Activated naive CD8-positive, alpha-beta T cell treated with anti-CD3 and anti-CD28 coated beads for 36 hours (primary cell): ENCODE results near the gene EFCC1. TPM values are rescaled to one million over a fixed set of nuclear protein-coding genes. Genes with fewer than 3 reads are reported as not detected.

ENCODE experiments used
- DNase-seq: peaks from one replicate; pipeline ENCODE4 v3.0.0; 2021
- H3K27ac Mint-ChIP-seq: one replicate; pipeline ENCODE4 v1.8.0; 2022; ENCODE audit warnings: mild to moderate bottlenecking, moderate library complexity, mixed read lengths
- H3K27me3 Mint-ChIP-seq: one replicate; pipeline ENCODE4 v1.8.0; 2022; ENCODE audit warnings: mild to moderate bottlenecking, mixed read lengths
- H3K36me3 Mint-ChIP-seq: one replicate; pipeline ENCODE4 v1.8.0; 2021; ENCODE audit warnings: mild to moderate bottlenecking, mixed read lengths
- H3K4me1 Mint-ChIP-seq: one replicate; pipeline ENCODE4 v1.8.0; 2021; ENCODE audit warnings: mixed read lengths
- H3K4me3 Mint-ChIP-seq: one replicate; pipeline ENCODE4 v1.8.0; 2022; ENCODE audit warnings: mild to moderate bottlenecking, moderate library complexity, mixed read lengths
- H3K9me3 Mint-ChIP-seq: one replicate; pipeline ENCODE4 v1.8.0; 2022; ENCODE audit warnings: mixed read lengths
- total RNA-seq, 2 experiments: library from RNA; stranded (reverse); gene quantifications; one replicate each; pipeline ENCODE4 v1.2.3, GENCODE V29; 2021

Gene EFCC1
- total RNA-seq, 2 experiments from 2014 or later, result 0.18 to 0.45 TPM

DNA sequence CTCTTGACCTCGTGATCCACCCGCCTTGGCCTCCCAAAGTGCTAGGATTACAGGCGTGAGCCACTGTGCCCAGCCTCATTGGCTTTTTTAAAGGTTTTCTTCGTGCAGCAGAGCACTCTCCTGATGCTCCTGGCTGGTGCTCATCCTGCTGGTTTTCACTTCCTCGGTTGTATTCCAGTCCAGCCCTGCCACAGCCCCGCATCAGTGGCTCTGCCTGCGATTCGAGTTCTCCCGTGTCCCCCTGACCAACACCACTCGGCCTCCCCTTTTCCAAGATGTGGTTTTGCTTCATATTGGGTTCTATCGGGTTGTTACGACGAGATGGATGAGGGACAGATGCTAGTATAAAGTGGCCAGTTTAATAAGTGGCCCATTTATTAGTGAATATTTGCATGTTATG, 27.8 kb downstream of the EFCC1 start:
- H3K9me3 Mint-ChIP-seq, result no peaks in the 10 kb centered on the region
- H3K27me3 Mint-ChIP-seq, result no peaks in the 10 kb centered on the region
- no peak overlapping the region for H3K4me3 Mint-ChIP-seq
- no peak for DNase-seq
- no peak overlapping the region for H3K27ac Mint-ChIP-seq
- peaks cover 11% of the 10 kb centered on the region for H3K4me1 Mint-ChIP-seq
- peaks cover 8% of the 10 kb centered on the region for H3K36me3 Mint-ChIP-seq

DNA sequence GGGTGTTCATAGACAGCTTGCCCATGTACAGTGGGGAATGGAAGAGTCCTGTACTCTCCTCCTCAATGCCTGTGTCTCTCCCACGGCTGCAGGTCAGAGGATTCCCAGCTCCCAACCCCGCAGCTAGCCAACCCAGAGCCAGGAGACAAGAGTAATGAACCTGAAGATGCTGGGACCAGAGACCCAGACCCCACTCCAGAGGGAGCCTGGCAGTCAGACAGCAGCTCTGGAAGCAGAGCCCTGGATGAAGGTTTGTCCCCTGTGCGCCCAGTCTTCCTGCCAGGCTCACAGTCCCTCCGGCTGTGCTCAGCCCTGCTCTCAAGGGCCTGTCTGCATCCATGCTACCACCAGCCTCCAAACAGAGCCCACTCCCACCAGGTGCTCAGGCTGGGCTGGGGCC, 29.5 kb downstream of the EFCC1 start:
- H3K36me3 Mint-ChIP-seq, result peaks cover 3% of the 10 kb centered on the region
- no peaks in the 10 kb centered on the region for H3K27me3 Mint-ChIP-seq
- H3K4me1 Mint-ChIP-seq, result peaks cover 19% of the 10 kb centered on the region
- H3K27ac Mint-ChIP-seq, result no peak overlapping the region
- no peak overlapping the region for H3K4me3 Mint-ChIP-seq
- no peak for DNase-seq
- H3K9me3 Mint-ChIP-seq, result no peaks in the 10 kb centered on the region

DNA sequence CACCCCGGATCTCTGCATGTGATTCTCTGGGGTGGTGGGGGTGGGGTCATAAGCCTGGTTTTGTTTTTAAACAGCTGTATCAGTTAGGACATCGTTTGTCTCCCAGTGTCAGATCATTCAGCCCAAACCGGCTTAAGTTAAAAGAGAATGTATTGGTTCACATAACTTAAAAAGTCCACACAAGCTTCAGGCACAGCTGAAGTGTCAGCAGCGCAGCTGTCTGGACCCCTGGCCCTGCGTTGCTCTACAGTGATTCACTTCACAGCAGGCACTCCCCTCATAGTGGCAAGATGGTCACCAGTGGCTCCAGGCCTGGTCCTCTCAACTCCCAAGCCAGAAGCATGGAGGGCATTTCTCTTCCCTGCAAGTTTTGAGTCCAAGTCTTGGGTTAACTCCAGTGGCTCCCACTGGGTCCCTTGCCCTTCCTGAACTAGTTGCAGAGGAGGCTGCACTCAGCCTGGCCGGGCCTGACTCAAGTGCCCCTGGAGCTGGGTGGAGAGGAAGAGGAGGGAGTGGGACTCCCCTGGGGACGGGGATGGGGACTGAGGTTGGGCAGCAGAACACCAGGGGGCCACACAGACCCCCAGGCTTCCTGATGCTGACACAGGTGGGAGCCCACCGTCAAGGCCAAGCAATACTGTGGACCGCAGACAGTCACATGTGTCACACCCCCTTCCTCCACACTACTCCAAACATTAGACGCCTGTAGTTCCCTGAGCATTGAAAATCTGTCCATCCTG, 30.5 kb downstream of the EFCC1 start:
- no peak overlapping the region for H3K4me3 Mint-ChIP-seq
- peaks cover 15% of the 10 kb centered on the region for H3K4me1 Mint-ChIP-seq
- H3K9me3 Mint-ChIP-seq, result no peaks in the 10 kb centered on the region
- H3K36me3 Mint-ChIP-seq, result no peaks in the 10 kb centered on the region
- H3K27me3 Mint-ChIP-seq, result no peaks in the 10 kb centered on the region
- DNase-seq, result no peak
- H3K27ac Mint-ChIP-seq, result no peak overlapping the region

DNA sequence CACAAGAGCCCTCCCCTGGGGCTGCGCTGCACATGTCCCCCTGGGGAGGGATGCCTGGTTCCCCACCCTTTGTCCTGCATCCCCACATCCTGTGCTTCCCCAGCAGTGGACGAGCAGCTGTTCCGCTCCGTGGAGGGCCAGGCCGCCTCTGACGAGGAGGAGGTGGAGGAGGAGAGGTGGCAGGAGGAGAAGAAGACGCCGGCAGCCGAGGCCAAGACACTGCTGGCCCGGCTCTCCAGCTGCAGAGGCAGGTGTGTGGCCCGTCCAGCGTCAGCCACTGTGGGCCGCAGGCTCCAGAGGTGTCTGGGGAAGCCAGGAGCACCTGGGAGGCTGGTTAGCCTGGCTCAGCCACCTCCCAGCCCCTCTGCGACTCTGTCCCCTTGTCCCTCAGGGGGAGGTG, 31.6 kb downstream of the EFCC1 start:
- Mint-ChIP-seq H3K36me3 (no peaks in the 10 kb centered on the region), H3K27me3 (no peaks in the 10 kb centered on the region), H3K9me3 (no peaks in the 10 kb centered on the region), H3K27ac (no peak overlapping the region), H3K4me3 (no peak overlapping the region), H3K4me1 (peaks cover 12% of the 10 kb centered on the region)
- DNase-seq, result no peak

DNA sequence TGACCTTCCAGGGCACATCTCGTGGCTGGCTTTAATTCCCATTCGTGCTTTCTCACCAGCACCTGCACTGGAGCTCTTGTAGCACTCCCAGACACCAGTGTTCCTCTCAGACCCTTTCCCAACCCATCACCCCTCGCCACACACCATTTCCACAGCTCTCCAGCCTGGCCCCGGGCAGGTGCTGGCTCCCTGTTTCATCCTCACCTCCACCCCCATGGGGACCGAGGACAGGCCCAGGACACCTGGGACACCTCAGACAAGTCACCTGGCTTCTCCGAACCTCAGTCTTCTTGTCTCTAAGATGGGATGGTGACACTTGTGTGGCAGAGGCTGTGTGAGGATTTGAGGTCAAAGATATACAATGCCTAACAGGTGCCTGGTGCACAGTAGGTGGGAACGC, 32.0 kb downstream of the EFCC1 start:
- no peak for DNase-seq
- peaks cover 12% of the 10 kb centered on the region for H3K4me1 Mint-ChIP-seq
- no peaks in the 10 kb centered on the region for H3K36me3 Mint-ChIP-seq
- no peak overlapping the region for H3K4me3 Mint-ChIP-seq
- no peaks in the 10 kb centered on the region for H3K9me3 Mint-ChIP-seq
- no peaks in the 10 kb centered on the region for H3K27me3 Mint-ChIP-seq
- no peak overlapping the region for H3K27ac Mint-ChIP-seq

DNA sequence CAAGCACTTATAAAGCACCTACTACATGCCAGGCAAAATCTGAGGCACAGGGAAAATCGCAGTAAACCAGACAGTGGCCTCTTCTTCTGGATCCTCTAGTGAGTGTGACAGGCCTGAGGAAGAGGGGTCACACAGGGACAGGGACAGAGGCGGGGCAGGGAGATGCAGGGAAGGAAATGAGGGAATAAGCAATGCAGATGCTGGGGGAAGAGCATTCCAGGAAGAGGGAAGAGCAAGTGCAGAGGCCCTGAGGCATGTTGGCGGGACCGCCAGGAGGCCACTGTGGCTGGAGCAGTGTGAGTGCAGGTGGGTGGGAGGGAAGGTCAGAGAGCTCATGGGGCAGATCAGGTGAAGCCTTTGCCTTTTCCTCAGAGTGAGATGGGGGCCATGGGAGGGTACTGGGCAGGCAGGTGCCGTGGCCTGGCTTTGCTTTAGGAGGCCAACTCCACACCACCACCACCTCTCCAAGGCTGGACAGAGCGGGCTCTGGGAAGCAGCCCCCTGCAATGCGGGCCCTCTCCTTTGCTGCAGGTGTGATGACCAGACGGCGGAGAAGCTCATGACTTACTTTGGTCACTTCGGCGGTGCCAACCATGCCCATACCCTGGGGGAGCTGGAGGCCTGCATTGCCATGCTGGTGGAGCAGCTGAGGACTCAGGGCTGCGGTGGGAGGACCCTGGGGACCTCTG, 32.7 kb downstream of the EFCC1 start:
- H3K36me3 Mint-ChIP-seq, result no peaks in the 10 kb centered on the region
- no peak overlapping the region for H3K4me3 Mint-ChIP-seq
- H3K27me3 Mint-ChIP-seq, result no peaks in the 10 kb centered on the region
- no peak for DNase-seq
- peaks cover 12% of the 10 kb centered on the region for H3K4me1 Mint-ChIP-seq
- no peaks in the 10 kb centered on the region for H3K9me3 Mint-ChIP-seq
- no peak overlapping the region for H3K27ac Mint-ChIP-seq

DNA sequence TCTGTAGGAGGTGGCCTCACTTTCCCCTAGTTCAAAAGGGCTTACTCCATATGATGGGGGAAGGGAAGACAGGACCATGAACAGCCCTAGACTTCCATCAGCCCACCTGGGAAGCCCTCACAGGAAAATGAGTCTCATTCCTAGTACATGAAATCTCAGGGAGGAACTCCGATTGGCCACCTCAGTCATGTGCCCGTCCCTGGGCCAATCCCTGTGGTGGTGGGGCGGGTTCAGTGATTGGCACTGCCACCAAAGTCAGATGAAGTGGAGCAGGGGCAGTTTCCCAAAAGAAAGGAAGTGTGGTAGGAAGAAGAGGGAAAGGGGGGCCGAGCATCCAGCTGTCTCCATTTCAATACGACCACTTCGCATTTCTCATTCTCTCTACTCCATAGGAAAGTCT, 33.5 kb downstream of the EFCC1 start:
- Mint-ChIP-seq H3K36me3 (no peaks in the 10 kb centered on the region), H3K4me1 (peaks cover 14% of the 10 kb centered on the region), H3K9me3 (no peaks in the 10 kb centered on the region), H3K27ac (no peak overlapping the region), H3K4me3 (no peak overlapping the region), H3K27me3 (no peaks in the 10 kb centered on the region)
- DNase-seq, result no peak

DNA sequence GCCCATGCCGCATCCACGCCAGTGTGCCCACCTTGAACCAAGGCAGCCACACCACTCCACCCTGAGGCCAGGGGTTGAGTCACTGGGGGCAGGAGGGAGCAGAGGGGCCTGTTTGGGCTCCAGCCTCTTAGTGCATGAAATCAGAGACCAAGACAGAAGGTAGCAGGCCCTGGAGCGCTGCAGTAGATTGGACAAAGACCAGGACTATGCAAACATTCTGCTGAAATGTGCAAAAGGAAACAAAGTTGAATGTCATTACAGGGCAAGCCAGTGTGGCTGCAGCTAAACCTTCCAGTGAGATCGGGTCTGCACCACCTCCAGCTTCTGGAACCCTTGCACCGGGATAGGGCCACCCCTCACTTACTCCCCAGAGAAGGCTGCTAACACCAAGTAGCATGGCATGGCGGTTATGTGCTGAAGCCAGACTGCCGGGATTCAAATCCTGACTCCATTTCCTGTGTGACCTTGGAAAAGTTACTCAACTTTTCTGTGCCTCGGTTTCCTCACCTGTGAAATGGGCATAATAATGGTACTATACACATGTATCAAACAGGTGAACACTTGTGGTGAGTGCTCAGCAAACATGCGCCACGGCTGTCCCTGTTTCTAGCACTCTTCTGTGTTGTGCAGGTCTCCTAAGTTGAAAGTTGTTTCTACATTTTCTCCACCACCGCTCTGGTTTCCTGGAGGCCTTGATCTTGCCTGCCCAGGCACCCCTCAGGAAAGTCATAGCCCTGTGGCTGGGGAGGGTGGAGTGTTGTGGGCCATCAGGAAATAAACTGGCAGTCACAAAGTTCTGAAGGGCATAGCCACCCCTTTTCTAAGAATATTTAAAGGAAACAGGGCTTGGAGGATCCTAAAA, 34.5 kb downstream of the EFCC1 start:
- no peak overlapping the region for H3K27ac Mint-ChIP-seq
- no peaks in the 10 kb centered on the region for H3K9me3 Mint-ChIP-seq
- H3K36me3 Mint-ChIP-seq, result no peaks in the 10 kb centered on the region
- no peak for DNase-seq
- peaks cover 16% of the 10 kb centered on the region for H3K4me1 Mint-ChIP-seq
- H3K27me3 Mint-ChIP-seq, result no peaks in the 10 kb centered on the region
- no peak overlapping the region for H3K4me3 Mint-ChIP-seq

DNA sequence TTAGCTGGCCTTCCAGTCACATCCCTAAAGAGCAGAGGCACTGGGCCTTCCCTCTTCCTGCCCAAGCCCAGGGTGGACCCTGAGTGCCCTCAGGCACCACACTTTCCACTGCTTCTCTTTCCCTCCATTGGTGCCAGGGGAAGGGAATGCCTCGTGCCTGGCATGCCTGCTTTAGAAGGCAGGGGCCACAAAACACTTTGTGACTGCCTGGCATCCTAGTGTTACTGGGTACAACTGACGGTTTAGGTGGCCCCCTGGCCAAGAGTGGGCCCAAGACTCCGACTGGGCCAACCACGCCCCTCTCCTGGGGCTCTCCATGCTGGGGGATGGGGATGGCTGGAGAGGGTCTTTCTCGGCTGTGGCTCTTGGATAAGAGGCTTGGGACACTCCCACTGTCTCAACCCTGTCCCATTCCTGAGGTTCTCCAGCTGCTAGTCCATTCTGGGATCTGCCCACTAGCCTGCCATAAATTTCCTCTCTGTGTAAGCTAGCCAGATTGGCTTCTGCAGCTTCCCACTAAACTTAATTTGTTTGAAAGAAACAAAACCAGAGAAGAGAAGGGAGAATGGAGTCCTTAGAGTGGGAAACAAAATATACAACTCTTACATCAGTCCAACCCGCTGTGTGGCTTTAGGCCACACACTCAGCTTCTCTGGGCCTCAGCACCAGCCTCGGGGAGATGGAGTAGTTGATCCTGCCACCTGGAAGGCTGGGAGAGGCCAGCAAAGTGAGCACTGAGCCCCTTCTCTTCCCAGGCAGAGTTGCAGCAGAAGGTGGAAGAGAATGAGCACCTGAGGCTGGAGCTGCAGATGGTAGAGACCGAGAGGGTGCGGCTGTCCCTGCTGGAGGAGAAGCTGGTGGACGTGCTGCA, 35.4 kb downstream of the EFCC1 start:
- H3K4me1 Mint-ChIP-seq, result peaks cover 16% of the 10 kb centered on the region
- no peaks in the 10 kb centered on the region for H3K36me3 Mint-ChIP-seq
- no peak overlapping the region for H3K27ac Mint-ChIP-seq
- H3K27me3 Mint-ChIP-seq, result no peaks in the 10 kb centered on the region
- H3K4me3 Mint-ChIP-seq, result no peak overlapping the region
- no peaks in the 10 kb centered on the region for H3K9me3 Mint-ChIP-seq
- DNase-seq, result no peak

DNA sequence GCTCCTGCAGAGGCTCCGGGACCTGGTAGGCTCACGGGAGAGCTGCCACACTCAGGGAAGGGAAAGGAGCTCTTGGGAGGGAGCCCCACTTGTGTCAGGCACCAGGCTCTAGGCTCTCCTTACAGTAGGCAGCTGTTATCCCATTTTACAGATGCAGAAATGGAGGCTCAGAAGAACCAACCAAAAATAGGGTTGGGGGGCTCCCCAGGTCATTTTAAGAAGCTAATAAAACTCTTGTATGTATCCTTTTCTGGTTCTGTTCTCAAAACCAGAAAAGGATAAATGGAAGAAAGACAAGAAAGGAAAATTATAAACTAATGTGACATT, 36.0 kb downstream of the EFCC1 start:
- Mint-ChIP-seq H3K27ac (no peak overlapping the region), H3K36me3 (no peaks in the 10 kb centered on the region), H3K27me3 (no peaks in the 10 kb centered on the region), H3K9me3 (no peaks in the 10 kb centered on the region), H3K4me1 (peaks cover 16% of the 10 kb centered on the region), H3K4me3 (no peak overlapping the region)
- no peak for DNase-seq

DNA sequence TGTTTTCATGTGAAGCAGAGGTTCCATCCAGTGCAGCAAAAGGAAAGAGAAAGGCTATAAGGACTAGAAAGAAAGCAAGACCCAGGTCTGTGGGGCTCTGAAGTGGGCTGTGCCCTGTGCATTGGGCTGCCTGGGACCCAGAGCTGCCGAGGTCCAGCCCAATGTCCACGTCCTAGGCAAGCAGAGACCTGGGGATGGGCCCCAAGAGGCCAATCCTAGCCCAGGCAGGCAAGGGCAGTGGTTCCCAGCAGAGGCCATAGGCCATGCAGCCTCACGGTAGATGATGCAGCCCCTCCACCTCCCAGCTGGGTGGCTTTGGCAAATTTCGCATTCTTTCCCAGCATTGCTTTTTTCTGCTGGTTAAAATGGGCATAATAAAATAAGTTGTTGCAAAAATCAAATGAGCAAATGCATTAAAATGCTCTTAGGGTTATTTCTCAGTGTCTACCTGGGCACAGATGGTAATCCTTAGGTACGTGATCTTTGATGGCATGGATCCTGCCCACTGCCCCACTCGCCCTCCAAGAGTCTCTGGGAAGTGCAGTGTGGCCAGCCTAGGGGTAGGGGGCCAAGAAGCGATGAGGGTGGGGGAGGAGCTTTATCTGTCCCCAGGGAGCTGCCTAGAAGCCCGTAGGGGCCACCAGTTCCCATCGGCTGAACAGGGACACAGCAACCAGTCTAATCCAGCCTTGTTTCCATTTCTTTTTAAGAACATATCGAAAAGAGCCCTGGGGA, 37.2 kb downstream of the EFCC1 start:
- no peak for DNase-seq
- no peaks in the 10 kb centered on the region for H3K9me3 Mint-ChIP-seq
- H3K27ac Mint-ChIP-seq, result no peak overlapping the region
- peaks cover 16% of the 10 kb centered on the region for H3K4me1 Mint-ChIP-seq
- H3K4me3 Mint-ChIP-seq, result no peak overlapping the region
- H3K36me3 Mint-ChIP-seq, result no peaks in the 10 kb centered on the region
- peaks cover 1% of the 10 kb centered on the region for H3K27me3 Mint-ChIP-seq

DNA sequence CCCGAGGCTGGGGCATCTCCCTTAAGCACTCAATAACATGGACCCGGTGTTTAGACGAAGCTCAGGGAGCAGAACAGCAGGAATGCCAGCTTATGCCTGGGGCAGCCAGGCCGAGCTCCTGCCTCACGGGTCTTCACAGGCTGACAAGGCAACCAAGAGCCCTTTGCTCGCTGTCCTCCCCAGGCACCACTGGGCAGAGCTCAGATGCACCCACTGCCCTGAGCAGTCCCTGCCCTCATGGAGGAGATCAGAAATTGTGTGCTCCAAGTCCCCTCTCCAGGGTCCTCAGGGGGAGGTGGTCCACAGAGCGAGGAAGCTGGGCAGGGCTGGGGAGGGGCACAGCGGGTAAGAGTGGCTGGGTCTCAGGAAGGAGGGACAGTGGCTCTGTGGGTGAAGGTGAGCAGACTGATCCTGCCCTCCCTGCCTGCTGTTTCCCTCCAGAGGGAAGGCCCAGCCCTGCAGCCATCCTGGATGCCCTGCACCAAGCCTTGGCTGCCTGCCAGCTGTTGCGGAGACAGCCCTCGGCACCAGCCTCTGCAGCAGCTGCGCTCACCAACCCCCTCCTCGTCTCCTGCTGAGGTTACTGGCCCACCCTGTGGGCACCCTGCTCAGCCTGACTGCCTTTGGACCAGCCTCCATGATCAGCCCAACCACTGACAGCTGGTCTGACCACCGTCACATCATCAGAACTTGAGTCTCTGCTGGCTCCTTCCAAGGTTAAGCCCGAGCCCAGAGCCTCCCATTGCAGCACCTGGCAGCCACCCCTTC, 38.4 kb downstream of the EFCC1 start:
- H3K4me3 Mint-ChIP-seq, result no peak overlapping the region
- H3K36me3 Mint-ChIP-seq, result no peaks in the 10 kb centered on the region
- peaks cover 4% of the 10 kb centered on the region for H3K27me3 Mint-ChIP-seq
- no peaks in the 10 kb centered on the region for H3K9me3 Mint-ChIP-seq
- H3K27ac Mint-ChIP-seq, result no peak overlapping the region
- DNase-seq, result no peak
- H3K4me1 Mint-ChIP-seq, result peaks cover 16% of the 10 kb centered on the region

DNA sequence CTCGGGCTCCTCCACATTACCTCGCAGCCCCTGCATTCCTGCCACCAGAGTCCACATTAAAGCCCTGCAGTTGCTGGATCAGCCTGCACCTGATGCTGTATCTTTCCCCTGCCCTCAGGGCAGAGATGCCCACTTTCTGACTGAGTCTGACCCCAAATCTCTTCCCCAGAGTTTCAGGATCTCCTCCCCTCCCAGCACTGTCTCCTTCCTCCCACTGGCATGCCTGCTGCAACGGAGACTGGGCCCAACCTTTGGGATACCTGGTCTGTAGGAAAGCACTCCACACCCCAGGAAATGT, 38.9 kb downstream of the EFCC1 start:
- Mint-ChIP-seq H3K9me3 (no peaks in the 10 kb centered on the region), H3K27ac (no peak overlapping the region), H3K4me1 (peaks cover 13% of the 10 kb centered on the region), H3K36me3 (no peaks in the 10 kb centered on the region), H3K4me3 (no peak overlapping the region), H3K27me3 (peaks cover 4% of the 10 kb centered on the region)
- DNase-seq, result no peak
